GM08714 (cell line): ENCODE measurements around the gene SLC34A1.
A peak's percentile ranks its signal among the peaks of the same experiment; 100 is the strongest.

Experiments used
- H3K4me3 ChIP-seq: fragments of 200-500 bp; sonication (Bioruptor generic); 2 replicates; pipeline ENCODE4 v1.5.1; 2014; ENCODE audit warnings: mild to moderate bottlenecking, low read length, inconsistent platforms
- ZNF274 ChIP-seq: IDR thresholded peaks from 2 replicates; pipeline ENCODE4 v1.6.1; 2012; ENCODE audit warnings: mild to moderate bottlenecking, low read depth, low read length

The SLC34A1 gene

DNA sequence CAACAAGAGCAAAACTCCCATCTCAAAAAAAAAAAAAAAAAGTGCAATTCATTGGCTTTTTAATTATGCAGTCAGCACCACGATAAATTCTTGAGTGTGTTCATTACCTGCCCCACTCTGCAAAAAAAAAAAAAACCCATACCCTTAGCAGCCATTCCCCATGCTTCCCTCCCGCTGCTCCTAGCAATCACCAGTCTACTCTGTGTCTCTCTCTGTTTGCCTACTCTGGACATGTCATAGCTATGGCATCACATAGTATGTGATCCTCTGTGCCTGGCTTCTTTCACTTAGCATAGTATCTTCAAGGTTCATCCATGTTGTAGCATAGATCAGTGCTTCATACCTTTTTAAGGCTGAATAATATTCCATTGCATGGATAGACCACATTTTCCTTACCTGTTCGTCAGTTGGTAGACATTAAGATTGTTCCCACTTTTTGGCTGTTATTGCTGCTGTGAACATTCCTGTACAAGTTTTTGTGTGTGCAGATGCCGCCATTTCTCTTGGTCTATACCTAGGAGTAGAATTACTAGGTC is 55.4 kb downstream of the SLC34A1 start:
- H3K4me3 ChIP-seq: no peak overlapping the region

DNA sequence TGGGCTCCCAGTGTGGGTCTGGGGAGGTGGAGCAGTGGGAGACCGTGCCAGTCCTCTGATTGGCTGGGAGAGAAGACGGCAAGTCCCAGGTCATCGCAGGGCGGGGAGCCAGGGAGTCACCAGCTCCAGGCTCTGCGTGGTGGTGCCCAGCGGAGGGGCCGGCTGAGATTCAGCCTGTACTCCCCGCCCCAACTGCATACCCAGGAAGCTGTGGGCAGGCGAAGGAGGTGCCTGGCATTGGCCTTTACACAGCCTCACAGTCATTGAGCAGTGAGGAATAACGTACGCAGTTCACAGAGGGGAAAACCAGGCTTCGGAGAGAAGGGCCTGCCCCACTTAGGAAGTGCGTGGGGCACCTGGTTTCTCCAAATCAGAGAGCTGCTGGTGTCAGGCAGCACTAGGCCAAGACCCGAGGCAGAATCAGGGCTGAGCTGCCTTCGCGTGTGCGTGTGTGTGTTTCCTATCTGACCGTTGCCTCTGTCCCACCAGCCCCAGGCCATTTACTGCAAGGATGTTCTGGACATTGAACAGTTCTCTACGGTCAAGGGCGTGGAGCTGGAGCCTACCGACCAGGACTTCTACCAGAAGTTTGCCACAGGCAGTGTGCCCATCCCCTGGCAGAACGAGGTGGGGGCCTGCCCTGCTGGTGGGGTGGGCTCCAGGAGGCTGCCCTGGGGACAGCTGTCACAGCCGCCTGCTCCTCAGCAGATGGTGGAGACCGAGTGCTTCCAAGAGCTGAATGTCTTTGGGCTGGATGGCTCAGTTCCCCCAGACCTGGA is 56.2 kb downstream of the SLC34A1 start:
- no peak for TF ChIP-seq ZNF274
- H3K4me3 ChIP-seq: no peak overlapping the region

More for the DNA sequence above, 55.4 kb downstream of the SLC34A1 start:
- no peak for TF ChIP-seq ZNF274

- H3K4me3 ChIP-seq: no peak overlapping the region
- no peak for TF ChIP-seq ZNF274
Observed at GRCh38 chr5:177440990-177441780, 57.0 kb downstream of the SLC34A1 start.

- no peak overlapping the region for H3K4me3 ChIP-seq
- TF ChIP-seq ZNF274: no peak
Observed at GRCh38 chr5:177442066-177442826, 58.0 kb downstream of the SLC34A1 start.

DNA sequence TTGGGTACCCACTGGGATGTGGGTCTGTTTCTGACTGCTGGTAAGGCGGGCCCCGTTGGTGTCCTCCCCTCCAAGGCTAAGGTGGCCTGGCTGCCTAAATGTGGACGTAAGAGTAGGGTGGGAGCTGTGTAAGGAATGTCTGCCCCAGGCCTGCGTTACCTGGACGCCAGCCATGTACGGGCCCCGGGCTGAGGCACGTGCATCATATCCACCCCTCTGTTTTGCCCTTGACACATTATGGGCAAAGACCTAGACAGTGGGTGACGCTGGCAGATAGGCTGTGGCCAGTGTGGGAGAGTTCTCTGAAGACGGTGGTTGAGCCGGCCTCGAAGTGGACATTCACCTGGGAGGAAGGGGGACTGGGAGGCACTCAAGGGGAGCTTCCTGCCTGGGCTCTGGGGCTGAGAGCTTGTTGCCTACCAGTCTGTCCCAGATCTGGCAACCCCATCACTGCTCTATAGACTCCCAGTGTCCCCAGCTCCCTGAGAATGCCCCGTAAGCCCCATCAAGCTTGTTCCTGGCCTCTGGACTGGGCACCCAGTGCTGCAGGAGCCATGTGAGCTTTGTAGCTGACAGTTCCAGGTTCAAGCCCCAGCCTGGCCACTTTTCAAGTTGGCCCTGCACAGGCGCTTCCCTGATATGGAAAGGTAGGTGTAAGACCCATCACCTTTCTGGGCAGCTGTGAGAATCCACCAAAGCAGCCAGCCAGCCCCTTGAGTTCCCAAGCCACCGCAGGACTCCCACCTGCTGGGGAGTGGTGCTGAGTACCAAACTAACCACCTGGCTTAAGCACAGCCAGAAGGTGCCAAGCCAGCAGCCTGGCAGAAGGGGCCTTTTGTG is 59.1 kb downstream of the SLC34A1 start:
- no peak overlapping the region for H3K4me3 ChIP-seq
- no peak for TF ChIP-seq ZNF274

GRCh38 chr5:177444106-177445051 is 60.1 kb downstream of the SLC34A1 start:
- no peak for TF ChIP-seq ZNF274
- H3K4me3 ChIP-seq: no peak overlapping the region

- TF ChIP-seq ZNF274: no peak
- H3K4me3 ChIP-seq: no peak overlapping the region; the same call in 1 of the 2 replicates
Observed at GRCh38 chr5:177445052-177445916, 61.0 kb downstream of the SLC34A1 start.

GRCh38 chr5:177445917-177446199 is 61.6 kb downstream of the SLC34A1 start:
- H3K4me3 ChIP-seq: peak overlapping the region; percentile 69; the same call in 1 of the 2 replicates
- TF ChIP-seq ZNF274: no peak

DNA sequence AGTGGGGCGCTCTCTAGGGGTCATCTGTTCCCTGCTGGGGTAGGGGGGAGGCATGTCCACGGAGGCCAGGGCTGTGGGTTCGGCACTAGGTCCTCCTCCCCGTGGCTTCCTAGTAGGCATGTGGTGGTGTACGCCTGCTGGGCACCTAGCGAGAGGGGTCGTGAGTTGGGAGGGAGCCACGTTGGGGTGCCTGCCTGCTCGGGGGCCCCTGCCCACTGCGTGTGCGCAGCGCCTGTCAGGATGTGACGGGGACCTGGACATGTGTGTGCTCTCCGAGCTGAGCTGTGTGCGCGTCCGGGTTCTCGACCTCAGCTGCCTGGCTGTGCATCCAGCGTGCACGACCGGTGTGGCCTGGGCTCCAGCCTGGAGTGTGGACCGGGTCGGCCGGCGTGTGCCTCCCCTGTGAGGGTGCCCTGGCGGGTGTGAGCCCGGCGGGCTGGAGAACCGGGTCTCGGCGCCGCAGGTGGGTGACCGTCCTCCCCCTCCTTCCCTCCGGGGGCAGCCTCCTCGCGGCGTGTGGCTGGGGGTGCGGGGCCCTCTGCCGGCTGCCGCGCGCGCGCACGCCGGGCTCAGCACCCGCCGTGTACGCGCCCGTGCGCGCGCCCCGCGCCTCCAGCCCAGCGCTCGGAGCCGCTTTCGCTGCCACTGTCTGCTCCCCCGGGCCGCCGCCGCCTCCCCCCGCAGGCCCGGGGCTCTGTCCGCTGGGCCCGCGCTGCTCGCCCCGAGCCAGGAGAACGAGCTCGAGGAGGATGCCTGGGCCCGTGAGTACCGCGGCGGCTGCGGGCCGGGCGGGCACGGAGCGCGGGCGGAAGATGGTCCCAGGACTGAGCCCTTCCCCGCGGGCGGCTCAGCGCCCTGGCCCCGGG is 62.2 kb downstream of the SLC34A1 start, which contains the start of gene PRR7:
Gene PRR7 (plus strand): TSS at position 615 of the 866 bp plus-strand sequence. CDS start 8,254 bp downstream, outside the sequence.
- no peak for TF ChIP-seq ZNF274
- peak within 1 kb of the TSS; percentile 69; the same call in 1 of the 2 replicates for H3K4me3 ChIP-seq

DNA sequence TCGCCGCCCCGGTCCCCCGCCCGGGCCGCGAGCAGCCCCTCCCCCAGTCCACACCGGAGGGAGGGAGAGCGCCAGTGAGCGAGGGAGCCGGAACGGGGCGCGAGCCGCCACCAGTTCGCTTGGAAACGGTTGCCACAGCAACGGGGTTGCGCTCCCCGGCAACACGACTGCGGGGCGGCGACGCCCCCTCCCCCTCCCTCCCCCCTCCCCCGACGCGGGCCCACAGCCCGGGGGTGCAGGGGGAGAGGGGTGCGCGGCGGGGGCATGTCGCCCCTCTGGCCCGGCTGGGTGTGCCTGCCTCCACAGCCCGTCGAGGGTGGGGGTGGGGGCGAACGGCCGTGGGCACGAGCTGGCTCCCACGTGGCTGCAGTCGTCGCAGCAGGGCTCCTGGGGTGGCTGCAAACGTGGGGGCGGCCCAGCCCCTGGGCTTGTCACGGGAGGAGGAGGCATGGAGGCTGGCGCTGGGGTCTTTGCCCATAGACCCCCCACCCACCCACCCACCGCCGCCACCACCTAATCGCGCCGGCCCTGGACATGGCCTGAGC is 62.9 kb downstream of the SLC34A1 start:
- TF ChIP-seq ZNF274: no peak
- H3K4me3 ChIP-seq: peak overlapping the region; percentile 69; the same call in 1 of the 2 replicates
